Trophoblast cell (in vitro differentiated cells and primary cell): ENCODE data around the gene C17orf67.

Experiments
- DNase-seq, 2 donors: peaks; one replicate each; pipeline ENCODE4 v3.0.0-alpha.2; 2016
- H2AFZ ChIP-seq: 2 replicates; pipeline ENCODE4 v1.6.1; 2013; ENCODE audit warnings: low read length, moderate library complexity, mild to moderate bottlenecking; ENCODE audit not compliant: insufficient read depth, poor library complexity
- H2AK5ac ChIP-seq: 2 replicates; pipeline ENCODE4 v1.6.1; 2013; ENCODE audit warnings: mild to moderate bottlenecking, low read length
- H2BK120ac ChIP-seq: 2 replicates; pipeline ENCODE4 v1.6.1; 2013; ENCODE audit warnings: low read length, mild to moderate bottlenecking, moderate library complexity; ENCODE audit not compliant: insufficient read depth, poor library complexity
- H2BK12ac ChIP-seq: 2 replicates; pipeline ENCODE4 v1.6.1; 2013; ENCODE audit warnings: mild to moderate bottlenecking, low read length, moderate library complexity
- H2BK5ac ChIP-seq: 2 replicates; pipeline ENCODE4 v1.6.1; 2013; ENCODE audit warnings: low read length, low read depth, moderate library complexity, mild to moderate bottlenecking; ENCODE audit not compliant: poor library complexity
- H3K14ac ChIP-seq: 2 replicates; pipeline ENCODE4 v1.6.1; 2013; ENCODE audit warnings: mild to moderate bottlenecking, low read length
- H3K18ac ChIP-seq: 2 replicates; pipeline ENCODE4 v1.6.1; 2013; ENCODE audit warnings: mild to moderate bottlenecking, low read length
- H3K23ac ChIP-seq: 2 replicates; pipeline ENCODE4 v1.6.1; 2013; ENCODE audit warnings: low read length
- H3K27ac ChIP-seq: 2 replicates; pipeline ENCODE4 v1.5.1; 2013; ENCODE audit warnings: low read depth, mild to moderate bottlenecking, inconsistent platforms, low read length, moderate library complexity
- H3K27me3 ChIP-seq: 2 replicates; pipeline ENCODE4 v1.6.1; 2013; ENCODE audit warnings: inconsistent platforms, mild to moderate bottlenecking, low read length, moderate library complexity; ENCODE audit not compliant: insufficient read depth
- H3K36me3 ChIP-seq, 2 experiments: 1 replicate in 1 of 2; 2 replicates in 1 of 2; pipeline ENCODE4 v1.6.1; 2013; ENCODE audit warnings: low read length in 2 of 2, mild to moderate bottlenecking in 2 of 2, moderate library complexity in 1 of 2; ENCODE audit not compliant: insufficient read depth in 2 of 2, control insufficient read depth in 1 of 2
- H3K4ac ChIP-seq: 2 replicates; pipeline ENCODE4 v1.6.1; 2013; ENCODE audit warnings: low read depth, mild to moderate bottlenecking, low read length, moderate library complexity
- H3K4me1 ChIP-seq, 2 experiments: 1 replicate in 1 of 2; 2 replicates in 1 of 2; pipeline ENCODE4 v1.6.1; 2013; ENCODE audit warnings: low read length in 2 of 2, mild to moderate bottlenecking in 2 of 2, moderate library complexity in 1 of 2; ENCODE audit not compliant: insufficient read depth in 2 of 2, control insufficient read depth in 1 of 2
- H3K4me2 ChIP-seq: 2 replicates; pipeline ENCODE4 v1.6.1; 2013; ENCODE audit warnings: inconsistent platforms, mild to moderate bottlenecking, low read length, moderate library complexity
- H3K4me3 ChIP-seq: 2 replicates; pipeline ENCODE4 v1.5.1; 2013; ENCODE audit warnings: mild to moderate bottlenecking, low read depth, low read length, inconsistent platforms
- H3K79me1 ChIP-seq: one replicate; pipeline ENCODE4 v1.6.1; 2013; ENCODE audit warnings: low read length
- H3K79me2 ChIP-seq: 2 replicates; pipeline ENCODE4 v1.6.1; 2013; ENCODE audit warnings: low read length, mild to moderate bottlenecking; ENCODE audit not compliant: control insufficient read depth, insufficient read depth, poor library complexity
- H3K9ac ChIP-seq: 2 replicates; pipeline ENCODE4 v1.6.1; 2013; ENCODE audit warnings: mild to moderate bottlenecking, low read length
- H3K9me3 ChIP-seq: 2 replicates; pipeline ENCODE4 v1.6.1; 2013; ENCODE audit warnings: low read depth, mild to moderate bottlenecking, control low read depth, inconsistent platforms, low read length; ENCODE audit not compliant: insufficient read depth
- H4K12ac ChIP-seq: 2 replicates; pipeline ENCODE4 v1.6.1; 2013; ENCODE audit warnings: low read depth, mild to moderate bottlenecking, low read length, moderate library complexity
- H4K8ac ChIP-seq: 2 replicates; pipeline ENCODE4 v1.6.1; 2013; ENCODE audit warnings: low read depth, mild to moderate bottlenecking, low read length, moderate library complexity
- H4K91ac ChIP-seq: one replicate; pipeline ENCODE4 v1.6.1; 2013; ENCODE audit warnings: low read depth, mild to moderate bottlenecking, low read length, moderate library complexity
- WGBS: extraction: QIAGEN DNeasy Blood & Tissue Kit; methylation state at CpG from one replicate; pipeline ENCODE4 v1.1.7; 2013; ENCODE audit warnings: missing lambda C conversion rate; ENCODE audit not compliant: insufficient read length, insufficient coverage; ENCODE audit errors: extremely low coverage; 5-methylcytosine and 5-hydroxymethylcytosine counted together

The C17orf67 gene

DNA sequence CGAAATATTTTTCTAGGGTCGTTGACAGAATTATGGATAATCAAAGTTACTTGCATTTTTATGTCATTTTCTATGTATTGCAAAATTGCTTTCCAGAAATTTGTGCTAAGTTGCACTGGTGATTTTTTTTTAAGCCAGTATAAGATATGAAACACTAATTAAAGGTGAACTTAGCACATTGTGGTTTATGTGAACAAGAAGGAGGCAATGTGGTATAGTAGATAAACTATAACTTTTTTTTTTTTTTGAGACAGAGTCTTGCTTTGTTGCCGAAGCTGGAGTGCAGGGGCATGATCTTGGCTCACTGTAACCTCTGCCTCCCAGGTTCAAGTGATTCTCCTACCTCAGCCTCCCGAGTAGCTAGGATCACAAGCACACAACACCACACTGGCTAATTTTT is 13.4 kb upstream of the C17orf67 start:
- Histone ChIP-seq H3K79me2 (no peaks in the 10 kb centered on the region), H3K9me3 (no peaks in the 10 kb centered on the region), H3K36me3 (peaks cover 4% of the 10 kb centered on the region in 2 experiments), H3K4me1 (no peaks in the 10 kb centered on the region), H4K91ac (no peak overlapping the region), H3K4me3 (no peak overlapping the region), H2BK5ac (no peak overlapping the region), H3K4me2 (no peak overlapping the region), H3K9ac (no peak overlapping the region), H2BK120ac (no peak overlapping the region), H2AK5ac (no peak overlapping the region), H3K14ac (no peak overlapping the region), H3K27ac (no peak overlapping the region), H3K18ac (no peak overlapping the region), H3K4ac (no peak overlapping the region), H2BK12ac (no peak overlapping the region), H4K8ac (no peak overlapping the region), H2AFZ (no peak overlapping the region), H3K27me3 (no peaks in the 10 kb centered on the region), H3K23ac (no peak overlapping the region), H4K12ac (no peak overlapping the region), H3K79me1 (no peaks in the 10 kb centered on the region)
- WGBS: no CpG with 5 or more reads among the region's 4 CpGs
- no peak for DNase-seq

DNA sequence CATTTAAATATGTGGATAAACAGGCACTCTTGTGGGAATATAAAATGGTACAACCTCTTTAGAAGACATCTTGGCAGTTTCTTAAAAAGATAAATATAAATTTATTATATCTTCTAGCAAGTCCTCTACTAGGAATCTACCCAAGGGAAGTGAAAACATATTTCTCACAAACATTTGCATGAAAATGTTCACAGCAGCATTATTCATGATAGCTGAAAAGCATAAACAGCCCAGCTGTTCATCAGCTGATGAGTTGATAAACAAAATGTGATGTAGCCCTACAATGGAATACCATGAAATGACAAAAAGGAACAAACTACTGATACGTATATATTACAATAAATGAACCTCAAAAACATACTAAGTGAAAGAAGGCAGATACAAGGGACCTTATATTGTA is 12.2 kb upstream of the C17orf67 start:
- H3K4me2 ChIP-seq: no peak overlapping the region
- H2BK120ac ChIP-seq: no peak overlapping the region
- no peak overlapping the region for H2BK5ac ChIP-seq
- H3K4me3 ChIP-seq: no peak overlapping the region
- no peak overlapping the region for H4K12ac ChIP-seq
- no peak overlapping the region for H2AFZ ChIP-seq
- no peak overlapping the region for H3K9ac ChIP-seq
- H3K36me3 ChIP-seq: peaks cover 3 to 4% of the 10 kb centered on the region in 2 experiments
- DNase-seq: no peak
- no peaks in the 10 kb centered on the region for H3K27me3 ChIP-seq
- H4K91ac ChIP-seq: no peak overlapping the region
- no peak overlapping the region for H3K4ac ChIP-seq
- no peak overlapping the region for H2AK5ac ChIP-seq
- no peak overlapping the region for H3K14ac ChIP-seq
- H3K18ac ChIP-seq: no peak overlapping the region
- H3K27ac ChIP-seq: no peak overlapping the region
- H3K9me3 ChIP-seq: no peaks in the 10 kb centered on the region
- H3K23ac ChIP-seq: no peak overlapping the region
- H3K79me1 ChIP-seq: no peaks in the 10 kb centered on the region
- H3K4me1 ChIP-seq: no peaks in the 10 kb centered on the region
- no CpG with 5 or more reads among the region's 1 CpG for WGBS
- no peaks in the 10 kb centered on the region for H3K79me2 ChIP-seq
- H2BK12ac ChIP-seq: no peak overlapping the region
- H4K8ac ChIP-seq: no peak overlapping the region

DNA sequence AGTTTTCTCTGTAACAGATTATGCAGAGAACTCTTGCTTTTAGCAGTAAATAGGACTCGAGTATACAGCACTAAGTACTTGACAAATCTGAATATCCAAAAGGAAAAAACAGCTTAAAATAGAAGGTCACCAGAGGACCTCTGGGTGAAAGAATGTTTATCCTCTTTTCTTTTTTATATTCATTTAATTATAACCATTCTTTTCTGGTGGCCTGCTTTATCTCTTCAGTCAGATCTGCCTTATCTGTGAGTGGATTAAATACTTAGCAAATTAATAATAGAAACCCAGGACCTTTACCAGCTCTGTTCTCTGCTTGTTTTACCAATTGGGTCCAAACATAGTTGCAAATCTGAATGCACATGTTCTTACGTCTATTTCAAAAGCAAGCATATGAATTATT is 8.9 kb upstream of the C17orf67 start:
- Histone ChIP-seq H4K8ac (no peak overlapping the region), H3K4ac (no peak overlapping the region), H3K4me2 (no peak overlapping the region), H3K79me2 (no peaks in the 10 kb centered on the region), H3K27me3 (no peaks in the 10 kb centered on the region), H2BK12ac (no peak overlapping the region), H3K4me3 (no peak overlapping the region), H2AK5ac (no peak overlapping the region), H3K36me3 (peaks cover 1 to 3% of the 10 kb centered on the region in 2 experiments), H2BK120ac (no peak overlapping the region), H3K18ac (no peak overlapping the region), H3K14ac (no peak overlapping the region), H3K9ac (no peak overlapping the region), H3K4me1 (no peaks in the 10 kb centered on the region), H4K12ac (no peak overlapping the region), H3K79me1 (no peaks in the 10 kb centered on the region), H3K9me3 (no peaks in the 10 kb centered on the region), H3K27ac (no peak overlapping the region), H2AFZ (no peak overlapping the region), H3K23ac (no peak overlapping the region), H2BK5ac (no peak overlapping the region), H4K91ac (no peak overlapping the region)
- no CpG with 5 or more reads among the region's 2 CpGs for WGBS
- no peak for DNase-seq

DNA sequence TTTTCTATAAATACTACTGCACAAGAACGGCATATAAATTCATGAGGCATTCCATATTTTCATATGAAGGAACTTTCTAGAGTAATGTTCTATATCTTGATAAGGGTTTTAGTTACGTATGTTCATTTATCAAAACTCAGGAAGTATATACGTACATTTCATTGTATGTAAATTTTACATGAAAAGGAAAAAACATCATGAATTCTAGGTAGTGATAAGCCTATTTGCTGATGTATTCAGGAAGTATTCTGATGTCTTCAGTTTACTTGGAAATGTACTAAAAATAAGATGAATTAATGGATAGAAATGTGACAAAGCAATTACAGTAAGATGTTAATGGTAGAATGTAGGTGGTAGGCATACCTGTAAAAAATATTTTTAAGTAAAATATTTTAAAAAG is 5.0 kb upstream of the C17orf67 start:
- WGBS: no CpG with 5 or more reads among the region's 3 CpGs
- no peak overlapping the region for H3K18ac ChIP-seq
- H3K9ac ChIP-seq: no peak overlapping the region
- no peak overlapping the region for H2BK120ac ChIP-seq
- H4K12ac ChIP-seq: no peak overlapping the region
- no peak overlapping the region for H3K4me2 ChIP-seq
- DNase-seq: no peak
- H2AK5ac ChIP-seq: no peak overlapping the region
- no peaks in the 10 kb centered on the region for H3K27me3 ChIP-seq
- no peak overlapping the region for H3K4ac ChIP-seq
- no peak overlapping the region for H3K23ac ChIP-seq
- no peak overlapping the region for H2BK5ac ChIP-seq
- no peak overlapping the region for H3K14ac ChIP-seq
- no peaks in the 10 kb centered on the region for H3K9me3 ChIP-seq
- H3K4me1 ChIP-seq: peaks cover 4% of the 10 kb centered on the region in 2 experiments
- no peak overlapping the region for H2AFZ ChIP-seq
- no peak overlapping the region for H2BK12ac ChIP-seq
- H3K79me1 ChIP-seq: peaks cover 5% of the 10 kb centered on the region
- H3K4me3 ChIP-seq: no peak overlapping the region
- no peak overlapping the region for H3K27ac ChIP-seq
- H3K79me2 ChIP-seq: peaks cover 3% of the 10 kb centered on the region
- no peak overlapping the region for H4K8ac ChIP-seq
- peaks cover 1 to 3% of the 10 kb centered on the region in 2 experiments for H3K36me3 ChIP-seq
- H4K91ac ChIP-seq: no peak overlapping the region
